Peyer's patch (tissue), 4 donors: ENCODE data around the gene PLIN5. TPM values are rescaled to one million over a fixed set of nuclear protein-coding genes. Genes with fewer than 3 reads are reported as not detected.

Source experiments
- DNase-seq, 3 donors: peaks; one replicate each; pipeline ENCODE4 v3.0.0-alpha.2; 2017 to 2019
- H3K27ac ChIP-seq, 4 donors: fragments of 200-600 bp; sonication (generic); one replicate each; pipeline ENCODE4 v1.5.1; 2016 to 2019
- H3K27me3 ChIP-seq, 2 donors: fragments of 200-600 bp; sonication (generic); one replicate each; pipeline ENCODE4 v1.5.1; 2019
- H3K36me3 ChIP-seq, 3 donors: fragments of 200-600 bp; sonication (generic); one replicate each; pipeline ENCODE4 v1.5.1; 2016 to 2019
- H3K4me1 ChIP-seq, 4 donors: fragments of 200-600 bp; sonication (generic); one replicate each; pipeline ENCODE4 v1.5.1; 2016 to 2019
- H3K4me3 ChIP-seq, 4 donors: fragments of 200-600 bp; sonication (generic); 1 replicate in 3 of 4; 2 replicates in 1 of 4; pipeline ENCODE4 v1.5.1; 2016 to 2019; ENCODE audit warnings: mild to moderate bottlenecking in 1 of 4
- H3K9me3 ChIP-seq, 4 donors: fragments of 200-600 bp; sonication (generic); one replicate each; pipeline ENCODE4 v1.5.1; 2016 to 2019; ENCODE audit warnings: mild to moderate bottlenecking in 1 of 4
- POLR2A ChIP-seq, 2 donors: fragments of 450-650 bp; IDR thresholded peaks; one replicate each; pipeline ENCODE4 v1.5.1; 2017; ENCODE audit warnings: antibody characterized with exemption in 2 of 2, mild to moderate bottlenecking in 2 of 2, moderate library complexity in 2 of 2
- total RNA-seq, 4 donors: library from RNA; depleted of rRNA; stranded (reverse); fragments of >200 nt; gene quantifications; one replicate each; pipeline ENCODE4 v1.1.0, GENCODE V29; 2016
- TF ChIP-seq, protein P1 (sequence below), 6 experiments: fragments of 450-650 bp in 4 of 6; fragments of 200-600 bp in 2 of 6; sonication (generic) in 1 of 6; IDR thresholded peaks; one replicate each; pipeline ENCODE4 v1.5.1; 2017 to 2019; ENCODE audit warnings: antibody characterized with exemption in 6 of 6, mild to moderate bottlenecking in 3 of 6, moderate library complexity in 1 of 6

Gene PLIN5
- total RNA-seq, 4 donors from 2014 or later, result 2.1 to 3.2 TPM; not detected in 2

DNA sequence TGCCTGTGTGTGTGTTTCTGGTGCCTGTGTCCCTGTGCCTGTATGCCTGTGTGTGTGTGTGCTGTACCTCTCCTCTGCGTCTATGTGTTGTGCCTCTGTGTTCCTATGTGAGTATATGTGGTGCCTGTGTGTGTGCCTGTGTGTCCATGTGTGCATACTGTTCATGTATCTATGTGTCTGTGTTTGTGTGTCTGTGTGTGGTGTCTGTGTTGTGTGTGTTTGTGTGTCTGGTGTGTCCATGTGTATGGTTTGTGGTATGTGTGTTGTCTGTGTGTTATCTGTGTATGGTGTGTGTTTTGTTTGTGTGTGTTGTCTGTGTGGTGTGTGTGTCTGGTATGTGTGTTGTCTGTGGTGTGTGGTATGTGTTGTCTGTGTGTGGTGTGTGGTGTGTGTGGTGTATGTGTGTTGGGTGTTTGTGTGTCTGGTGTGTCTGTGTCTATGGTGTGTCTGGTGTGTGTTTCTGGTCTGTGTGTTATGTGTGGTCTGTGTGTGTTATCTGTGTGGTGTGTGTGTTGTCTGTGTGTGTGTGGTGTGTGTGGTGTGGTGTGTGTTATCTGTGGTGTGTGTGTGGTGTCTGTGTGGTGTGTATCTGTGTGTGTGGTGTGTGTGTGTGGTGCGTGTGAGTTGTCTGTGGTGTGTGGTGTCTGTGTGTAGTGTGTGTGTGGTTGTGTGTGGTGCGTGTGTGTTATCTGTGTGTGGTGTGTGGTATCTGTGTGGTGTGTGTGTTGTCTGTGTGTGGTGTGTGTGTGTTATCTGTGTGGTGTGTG is 42.5 kb downstream of the PLIN5 start:
- H3K27me3 ChIP-seq, result no peaks in the 10 kb centered on the region
- H3K36me3 ChIP-seq, result peaks cover 0 to 70% (median 0%) of the 10 kb centered on the region in 3 donors
- no peak for TF ChIP-seq POLR2A (IDR thresholded peaks at IDR 0.05)
- TF ChIP-seq, protein P1, sequence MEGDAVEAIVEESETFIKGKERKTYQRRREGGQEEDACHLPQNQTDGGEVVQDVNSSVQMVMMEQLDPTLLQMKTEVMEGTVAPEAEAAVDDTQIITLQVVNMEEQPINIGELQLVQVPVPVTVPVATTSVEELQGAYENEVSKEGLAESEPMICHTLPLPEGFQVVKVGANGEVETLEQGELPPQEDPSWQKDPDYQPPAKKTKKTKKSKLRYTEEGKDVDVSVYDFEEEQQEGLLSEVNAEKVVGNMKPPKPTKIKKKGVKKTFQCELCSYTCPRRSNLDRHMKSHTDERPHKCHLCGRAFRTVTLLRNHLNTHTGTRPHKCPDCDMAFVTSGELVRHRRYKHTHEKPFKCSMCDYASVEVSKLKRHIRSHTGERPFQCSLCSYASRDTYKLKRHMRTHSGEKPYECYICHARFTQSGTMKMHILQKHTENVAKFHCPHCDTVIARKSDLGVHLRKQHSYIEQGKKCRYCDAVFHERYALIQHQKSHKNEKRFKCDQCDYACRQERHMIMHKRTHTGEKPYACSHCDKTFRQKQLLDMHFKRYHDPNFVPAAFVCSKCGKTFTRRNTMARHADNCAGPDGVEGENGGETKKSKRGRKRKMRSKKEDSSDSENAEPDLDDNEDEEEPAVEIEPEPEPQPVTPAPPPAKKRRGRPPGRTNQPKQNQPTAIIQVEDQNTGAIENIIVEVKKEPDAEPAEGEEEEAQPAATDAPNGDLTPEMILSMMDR (IDR thresholded peaks at IDR 0.05), result no peak
- H3K4me1 ChIP-seq, result no peaks in the 10 kb centered on the region
- no peak overlapping the region for H3K4me3 ChIP-seq
- no peaks in the 10 kb centered on the region for H3K9me3 ChIP-seq
- no peak overlapping the region for H3K27ac ChIP-seq
- DNase-seq, result no peak

DNA sequence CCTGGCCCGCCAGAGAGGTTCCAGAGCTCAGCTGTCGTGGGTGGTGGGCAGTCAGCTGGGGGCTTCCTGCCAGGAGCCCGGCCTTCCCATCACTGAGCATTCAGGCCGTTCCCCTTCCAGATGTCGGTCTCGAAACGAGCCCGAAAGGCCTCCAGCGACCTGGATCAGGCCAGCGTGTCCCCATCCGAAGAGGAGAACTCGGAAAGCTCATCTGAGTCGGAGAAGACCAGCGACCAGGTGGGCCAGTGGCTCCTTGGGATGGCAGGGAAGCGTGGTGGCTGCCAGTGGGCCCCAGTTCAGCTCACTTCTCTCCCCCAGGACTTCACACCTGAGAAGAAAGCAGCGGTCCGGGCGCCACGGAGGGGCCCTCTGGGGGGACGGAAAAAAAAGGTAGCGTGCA is 43.6 kb downstream of the PLIN5 start:
- Histone ChIP-seq H3K27me3 (no peaks in the 10 kb centered on the region), H3K36me3 (peaks cover 0 to 62% (median 0%) of the 10 kb centered on the region in 3 donors), H3K4me3 (no peak overlapping the region), H3K9me3 (no peaks in the 10 kb centered on the region), H3K27ac (no peak overlapping the region), H3K4me1 (no peaks in the 10 kb centered on the region)
- DNase-seq, result no peak
- no peak for TF ChIP-seq POLR2A (IDR thresholded peaks at IDR 0.05)
- TF ChIP-seq, protein P1 (IDR thresholded peaks at IDR 0.05), result no peak

DNA sequence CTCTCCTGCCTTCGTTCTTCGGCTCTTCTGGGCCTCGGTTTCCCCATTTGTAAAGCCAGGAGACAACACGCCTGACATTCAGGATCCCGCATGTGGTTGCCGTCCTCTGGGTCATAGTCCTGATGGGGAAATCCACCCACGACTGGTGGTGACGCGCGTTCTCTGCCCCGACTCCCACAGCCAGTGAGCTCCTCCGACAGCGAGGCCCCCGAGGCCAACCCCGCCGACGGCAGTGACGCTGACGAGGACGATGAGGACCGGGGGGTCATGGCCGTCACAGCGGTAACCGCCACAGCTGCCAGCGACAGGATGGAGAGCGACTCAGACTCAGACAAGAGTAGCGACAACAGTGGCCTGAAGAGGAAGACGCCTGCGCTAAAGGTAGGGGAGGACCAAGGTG is 46.5 kb downstream of the PLIN5 start:
- Histone ChIP-seq H3K4me3 (no peak overlapping the region), H3K27ac (no peak overlapping the region), H3K27me3 (no peaks in the 10 kb centered on the region), H3K36me3 (peaks cover 0 to 45% (median 0%) of the 10 kb centered on the region in 3 donors), H3K9me3 (no peaks in the 10 kb centered on the region), H3K4me1 (no peaks in the 10 kb centered on the region)
- TF ChIP-seq, protein P1 (IDR thresholded peaks at IDR 0.05), result no peak
- no peak for TF ChIP-seq POLR2A (IDR thresholded peaks at IDR 0.05)
- no peak for DNase-seq

DNA sequence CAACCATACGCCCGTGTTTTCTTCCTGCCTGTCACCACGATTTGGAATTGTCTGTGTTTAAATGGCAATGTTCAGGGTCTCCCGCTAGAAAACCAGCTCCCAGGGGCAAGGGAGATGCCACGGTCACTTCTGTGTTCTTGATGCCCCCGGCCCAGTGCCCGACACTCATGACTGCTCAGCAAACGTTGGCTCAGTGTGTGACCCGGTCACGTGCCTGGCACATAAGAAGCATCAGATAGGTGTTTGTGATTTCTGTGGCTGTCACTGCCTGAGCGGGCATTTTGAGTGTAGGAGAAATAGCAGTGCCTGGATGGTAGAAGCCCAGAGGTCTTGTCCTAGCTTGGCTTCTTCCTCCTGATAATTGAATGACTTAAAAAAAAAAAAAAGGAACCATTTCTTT is 47.5 kb downstream of the PLIN5 start:
- DNase-seq, result no peak
- Histone ChIP-seq H3K4me3 (no peak overlapping the region), H3K9me3 (no peaks in the 10 kb centered on the region), H3K4me1 (no peaks in the 10 kb centered on the region), H3K27ac (no peak overlapping the region), H3K36me3 (peaks cover 0 to 52% (median 0%) of the 10 kb centered on the region in 3 donors), H3K27me3 (no peaks in the 10 kb centered on the region)
- no peak for TF ChIP-seq POLR2A (IDR thresholded peaks at IDR 0.05)
- TF ChIP-seq, protein P1 (IDR thresholded peaks at IDR 0.05), result no peak

DNA sequence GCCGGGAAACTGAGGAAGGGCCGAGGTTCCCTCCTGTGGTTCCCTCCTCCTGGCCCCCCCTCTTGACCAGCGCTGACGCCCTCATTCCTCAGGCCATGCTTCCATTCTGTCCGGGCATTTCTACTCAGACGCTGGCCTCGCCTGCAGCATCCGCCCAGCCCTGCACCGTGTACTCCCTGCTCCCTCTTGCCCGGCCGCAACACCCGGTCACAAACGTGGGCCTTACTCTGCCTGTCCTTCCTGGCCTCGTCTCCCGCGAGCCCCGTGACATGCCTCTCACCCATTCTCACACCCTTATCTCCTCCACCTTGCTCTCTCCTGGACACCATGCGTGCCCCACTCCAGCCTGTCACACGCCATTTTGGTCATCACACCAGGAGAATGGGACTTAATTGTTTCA is 51.6 kb downstream of the PLIN5 start:
- H3K27me3 ChIP-seq, result no peaks in the 10 kb centered on the region

More for the DNA sequence above, 51.6 kb downstream of the PLIN5 start:
- no peak overlapping the region for H3K4me3 ChIP-seq
- TF ChIP-seq, protein P1 (IDR thresholded peaks at IDR 0.05), result no peak
- no peak for TF ChIP-seq POLR2A (IDR thresholded peaks at IDR 0.05)
- H3K36me3 ChIP-seq, result peaks cover 0 to 28% (median 0%) of the 10 kb centered on the region in 3 donors
- no peaks in the 10 kb centered on the region for H3K9me3 ChIP-seq
- H3K27ac ChIP-seq, result no peak overlapping the region
- H3K4me1 ChIP-seq, result no peaks in the 10 kb centered on the region
- DNase-seq, result no peak
